Muscle layer of duodenum (tissue), 2 donors: ENCODE measurements around the gene B4GALT6.

Experiments
- H3K27ac ChIP-seq: one replicate; pipeline ENCODE4 v1.7.0; 2013; ENCODE audit warnings: mild to moderate bottlenecking, low read length
- H3K27me3 ChIP-seq: one replicate; pipeline ENCODE4 v1.7.0; 2013; ENCODE audit warnings: low read depth, mild to moderate bottlenecking, control low read depth, low read length
- H3K36me3 ChIP-seq, 2 donors: one replicate each; pipeline ENCODE4 v1.7.0; 2013; ENCODE audit warnings: low read length in 2 of 2, control low read depth in 1 of 2, mild to moderate bottlenecking in 1 of 2; ENCODE audit not compliant: insufficient read depth in 2 of 2, control insufficient read depth in 1 of 2
- H3K4me1 ChIP-seq, 2 donors: one replicate each; pipeline ENCODE4 v1.7.0; 2013; ENCODE audit warnings: low read length in 2 of 2, mild to moderate bottlenecking in 2 of 2, control low read depth in 1 of 2, moderate library complexity in 1 of 2; ENCODE audit not compliant: insufficient read depth in 2 of 2, control insufficient read depth in 1 of 2
- H3K4me3 ChIP-seq, 2 donors: one replicate each; pipeline ENCODE4 v1.7.0; 2013; ENCODE audit warnings: low read length in 2 of 2, low read depth in 1 of 2, mild to moderate bottlenecking in 1 of 2
- H3K9me3 ChIP-seq, 2 donors: one replicate each; pipeline ENCODE4 v1.7.0; 2013; ENCODE audit warnings: low read length in 2 of 2, control low read depth in 1 of 2, mild to moderate bottlenecking in 1 of 2; ENCODE audit not compliant: control insufficient read depth in 1 of 2
- donor health status: healthy.

Gene B4GALT6

GRCh38 chr18:31686986-31687928, 2.9 kb upstream of the B4GALT6 start:
- no peaks in the 10 kb centered on the region for H3K36me3 ChIP-seq
- no peaks in the 10 kb centered on the region for H3K9me3 ChIP-seq
- no peaks in the 10 kb centered on the region for H3K27me3 ChIP-seq
- H3K27ac ChIP-seq: no peak overlapping the region
- no peak overlapping the region for H3K4me3 ChIP-seq
- H3K4me1 ChIP-seq: peaks cover 0 to 11% of the 10 kb centered on the region in 2 donors

GRCh38 chr18:31686572-31686971, 2.2 kb upstream of the B4GALT6 start:
- Histone ChIP-seq H3K4me3 (no peak overlapping the region), H3K27ac (no peak overlapping the region), H3K9me3 (no peaks in the 10 kb centered on the region), H3K36me3 (no peaks in the 10 kb centered on the region), H3K27me3 (no peaks in the 10 kb centered on the region), H3K4me1 (peaks cover 0 to 11% of the 10 kb centered on the region in 2 donors)

GRCh38 chr18:31685097-31686082, 1.0 kb upstream of the B4GALT6 start:
- H3K27me3 ChIP-seq: no peaks in the 10 kb centered on the region
- peak overlapping the region; percentile 68 for H3K27ac ChIP-seq
- no peaks in the 10 kb centered on the region for H3K9me3 ChIP-seq
- peak overlapping the region; percentile 70 to 72 for H3K4me3 ChIP-seq
- H3K36me3 ChIP-seq: no peaks in the 10 kb centered on the region
- peaks cover 0 to 11% of the 10 kb centered on the region in 2 donors for H3K4me1 ChIP-seq

- Histone ChIP-seq H3K27ac (peak overlapping the region; percentile 16), H3K27me3 (no peaks in the 10 kb centered on the region), H3K4me1 (peaks cover 10 to 11% of the 10 kb centered on the region in 2 donors), H3K9me3 (no peaks in the 10 kb centered on the region), H3K4me3 (peak overlapping the region; percentile 59 to 81), H3K36me3 (no peaks in the 10 kb centered on the region)
Observed at GRCh38 chr18:31683968-31684278, 458 bp downstream of the B4GALT6 start.

GRCh38 chr18:31683106-31683505, 1.3 kb downstream of the B4GALT6 start:
- peak overlapping the region in 1 of 2 donors; percentile 81 for H3K4me3 ChIP-seq
- no peaks in the 10 kb centered on the region for H3K36me3 ChIP-seq

GRCh38 chr18:31680831-31681568, 3.4 kb downstream of the B4GALT6 start:
- Histone ChIP-seq H3K27ac (peak overlapping the region; percentile 21), H3K27me3 (no peaks in the 10 kb centered on the region), H3K36me3 (no peaks in the 10 kb centered on the region), H3K4me1 (peaks cover 11 to 17% of the 10 kb centered on the region in 2 donors), H3K9me3 (no peaks in the 10 kb centered on the region), H3K4me3 (no peak overlapping the region)

More at GRCh38 chr18:31683106-31683505, 1.3 kb downstream of the B4GALT6 start:
- no peak overlapping the region for H3K27ac ChIP-seq
- no peaks in the 10 kb centered on the region for H3K27me3 ChIP-seq
- peaks cover 11 to 17% of the 10 kb centered on the region in 2 donors for H3K4me1 ChIP-seq
- no peaks in the 10 kb centered on the region for H3K9me3 ChIP-seq

GRCh38 chr18:31680433-31680811, 4.0 kb downstream of the B4GALT6 start:
- H3K27me3 ChIP-seq: no peaks in the 10 kb centered on the region
- H3K9me3 ChIP-seq: no peaks in the 10 kb centered on the region
- H3K4me3 ChIP-seq: no peak overlapping the region
- no peaks in the 10 kb centered on the region for H3K36me3 ChIP-seq
- peaks cover 8 to 17% of the 10 kb centered on the region in 2 donors for H3K4me1 ChIP-seq
- H3K27ac ChIP-seq: peak overlapping the region; percentile 21

GRCh38 chr18:31679791-31680432, 4.5 kb downstream of the B4GALT6 start:
- H3K4me3 ChIP-seq: no peak overlapping the region
- H3K27ac ChIP-seq: peak overlapping the region; percentile 21
- H3K27me3 ChIP-seq: no peaks in the 10 kb centered on the region
- no peaks in the 10 kb centered on the region for H3K9me3 ChIP-seq
- H3K36me3 ChIP-seq: no peaks in the 10 kb centered on the region
- peaks cover 8 to 17% of the 10 kb centered on the region in 2 donors for H3K4me1 ChIP-seq

- peaks cover 8 to 17% of the 10 kb centered on the region in 2 donors for H3K4me1 ChIP-seq
- no peak overlapping the region for H3K4me3 ChIP-seq
- H3K27me3 ChIP-seq: no peaks in the 10 kb centered on the region
- H3K9me3 ChIP-seq: no peaks in the 10 kb centered on the region
- H3K36me3 ChIP-seq: no peaks in the 10 kb centered on the region
- peak overlapping the region; percentile 21 for H3K27ac ChIP-seq
Observed at GRCh38 chr18:31679133-31679742, 5.1 kb downstream of the B4GALT6 start.

- H3K27ac ChIP-seq: no peak overlapping the region
- H3K9me3 ChIP-seq: no peaks in the 10 kb centered on the region
- no peak overlapping the region for H3K4me3 ChIP-seq
Observed at GRCh38 chr18:31678425-31678824, 6.0 kb downstream of the B4GALT6 start.

More at GRCh38 chr18:31678425-31678824, 6.0 kb downstream of the B4GALT6 start:
- H3K4me1 ChIP-seq: peaks cover 0 to 17% of the 10 kb centered on the region in 2 donors
- H3K27me3 ChIP-seq: no peaks in the 10 kb centered on the region
- H3K36me3 ChIP-seq: no peaks in the 10 kb centered on the region
